Measurements from ENCODE around the gene HECW1.
"Not testable (repeated sequence)": the region's sequence is repeated elsewhere in the genome, so short reads cannot be mapped to it uniquely, and the experiment has no call there.

The HECW1 gene

GRCh38 chr7:43309706-43310022 is 197.2 kb downstream of the HECW1 start:
- no peak for DNase-seq (ENCODE audit: low read depth)

GRCh38 chr7:43311052-43311451 is 198.6 kb downstream of the HECW1 start:
- no peak for DNase-seq (ENCODE audit: low read depth)

- no peak for DNase-seq (ENCODE audit: low read depth)
Observed at GRCh38 chr7:43311694-43312093, 199.2 kb downstream of the HECW1 start.

- DNase-seq (ENCODE audit: low read depth): no peak
Observed at GRCh38 chr7:43313628-43314378, 201.4 kb downstream of the HECW1 start.

- DNase-seq (ENCODE audit: low read depth): no peak
Observed at GRCh38 chr7:43314379-43315158, 202.1 kb downstream of the HECW1 start.

GRCh38 chr7:43317075-43317474 is 204.6 kb downstream of the HECW1 start:
- DNase-seq (ENCODE audit: low read depth): no peak

GRCh38 chr7:43318188-43318770 is 205.8 kb downstream of the HECW1 start:
- DNase-seq (ENCODE audit: low read depth): no peak

- no peak for DNase-seq (ENCODE audit: low read depth)
Observed at GRCh38 chr7:43325595-43325994, 213.1 kb downstream of the HECW1 start.

GRCh38 chr7:43328336-43328735 is 215.9 kb downstream of the HECW1 start:
- no peak for DNase-seq (ENCODE audit: low read depth)

GRCh38 chr7:43328785-43329380 is 216.4 kb downstream of the HECW1 start:
- no peak for DNase-seq (ENCODE audit: low read depth)

GRCh38 chr7:43332193-43332796 is 219.8 kb downstream of the HECW1 start:
- DNase-seq (ENCODE audit: low read depth): no peak

GRCh38 chr7:43337191-43337590 is 224.7 kb downstream of the HECW1 start:
- DNase-seq (ENCODE audit: low read depth): no peak

- DNase-seq (ENCODE audit: low read depth): no peak
Observed at GRCh38 chr7:43337811-43338210, 225.4 kb downstream of the HECW1 start.

- DNase-seq (ENCODE audit: low read depth): no peak
Observed at GRCh38 chr7:43341132-43341531, 228.7 kb downstream of the HECW1 start.

GRCh38 chr7:43343417-43343816 is 231.0 kb downstream of the HECW1 start:
- not testable (repeated sequence) for DNase-seq (ENCODE audit: low read depth)

GRCh38 chr7:43345696-43346095 is 233.2 kb downstream of the HECW1 start:
- not testable (repeated sequence) for DNase-seq (ENCODE audit: low read depth)

GRCh38 chr7:43351683-43352082 is 239.2 kb downstream of the HECW1 start:
- DNase-seq (ENCODE audit: low read depth): peak; percentile 22

- no peak for DNase-seq (ENCODE audit: low read depth)
Observed at GRCh38 chr7:43353902-43354301, 241.5 kb downstream of the HECW1 start.

- DNase-seq (ENCODE audit: low read depth): peak; percentile 15
Observed at GRCh38 chr7:43362652-43363034, 250.2 kb downstream of the HECW1 start.

GRCh38 chr7:43363035-43363791 is 250.8 kb downstream of the HECW1 start:
- DNase-seq (ENCODE audit: low read depth): peak; percentile 26

- DNase-seq (ENCODE audit: low read depth): no peak
Observed at GRCh38 chr7:43364391-43364790, 251.9 kb downstream of the HECW1 start.
